Right lobe of liver (tissue), 4 donors: ENCODE results near the gene CDH4.

Experiments
- POLR2A ChIP-seq: fragments of 450-650 bp; IDR thresholded peaks from one replicate; pipeline ENCODE4 v1.6.1; 2017; ENCODE audit warnings: antibody characterized with exemption, mild to moderate bottlenecking
- TF ChIP-seq, protein P1 (sequence below), 4 donors: fragments of 200-600 bp in 3 of 4; fragments of 450-650 bp in 1 of 4; IDR thresholded peaks; one replicate each; pipeline versions ENCODE4 v1.5.1 to v1.8.0; 2016 to 2022; ENCODE audit warnings: antibody characterized with exemption in 4 of 4, mild to moderate bottlenecking in 2 of 4
- donor health status: DM: no; HTN: no; CAD: no.
- donor health status: DM: no; HTN: no; CAD: no.
- donor health status: DM: no; HTN: yes; CAD: no.

DNA sequence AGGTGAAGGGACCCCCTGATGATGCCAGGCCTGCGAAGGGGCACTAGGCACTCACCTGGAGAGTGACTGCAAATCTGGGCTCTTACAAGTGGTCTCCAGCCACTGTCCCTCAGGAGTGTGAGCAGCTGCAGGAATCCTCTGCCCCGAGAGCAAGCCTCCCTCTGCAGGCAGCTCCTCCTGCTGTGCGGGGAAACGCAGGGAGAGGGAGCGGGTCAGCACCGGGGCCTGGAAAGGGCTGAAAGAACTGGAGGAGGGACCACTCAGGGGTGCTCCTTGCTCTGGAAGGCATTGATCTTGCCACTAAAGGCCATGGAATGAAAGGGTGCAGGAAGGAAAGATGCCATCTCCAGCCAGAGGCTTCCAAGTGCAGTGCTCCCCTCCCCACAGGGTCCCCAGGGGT, 168.0 kb downstream of the CDH4 start:
- TF ChIP-seq, protein P1, sequence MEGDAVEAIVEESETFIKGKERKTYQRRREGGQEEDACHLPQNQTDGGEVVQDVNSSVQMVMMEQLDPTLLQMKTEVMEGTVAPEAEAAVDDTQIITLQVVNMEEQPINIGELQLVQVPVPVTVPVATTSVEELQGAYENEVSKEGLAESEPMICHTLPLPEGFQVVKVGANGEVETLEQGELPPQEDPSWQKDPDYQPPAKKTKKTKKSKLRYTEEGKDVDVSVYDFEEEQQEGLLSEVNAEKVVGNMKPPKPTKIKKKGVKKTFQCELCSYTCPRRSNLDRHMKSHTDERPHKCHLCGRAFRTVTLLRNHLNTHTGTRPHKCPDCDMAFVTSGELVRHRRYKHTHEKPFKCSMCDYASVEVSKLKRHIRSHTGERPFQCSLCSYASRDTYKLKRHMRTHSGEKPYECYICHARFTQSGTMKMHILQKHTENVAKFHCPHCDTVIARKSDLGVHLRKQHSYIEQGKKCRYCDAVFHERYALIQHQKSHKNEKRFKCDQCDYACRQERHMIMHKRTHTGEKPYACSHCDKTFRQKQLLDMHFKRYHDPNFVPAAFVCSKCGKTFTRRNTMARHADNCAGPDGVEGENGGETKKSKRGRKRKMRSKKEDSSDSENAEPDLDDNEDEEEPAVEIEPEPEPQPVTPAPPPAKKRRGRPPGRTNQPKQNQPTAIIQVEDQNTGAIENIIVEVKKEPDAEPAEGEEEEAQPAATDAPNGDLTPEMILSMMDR (IDR thresholded peaks at IDR 0.05), result no peak
- no peak for TF ChIP-seq POLR2A
